ENCODE results near the gene CTDSPL2. TPM values are rescaled to one million over a fixed set of nuclear protein-coding genes. Genes with fewer than 3 reads are reported as not detected.
"Not testable (repeated sequence)": the region's sequence is repeated elsewhere in the genome, so short reads cannot be mapped to it uniquely, and the experiment has no call there.

Gene CTDSPL2
- total RNA-seq, 1 donor from 2014 or later, result 60.5 TPM

- DNase-seq (ENCODE audit: low read depth), result no peak
These were observed 110.4 kb downstream of the CTDSPL2 start for GRCh38 chr15:44537735-44538240.

DNA sequence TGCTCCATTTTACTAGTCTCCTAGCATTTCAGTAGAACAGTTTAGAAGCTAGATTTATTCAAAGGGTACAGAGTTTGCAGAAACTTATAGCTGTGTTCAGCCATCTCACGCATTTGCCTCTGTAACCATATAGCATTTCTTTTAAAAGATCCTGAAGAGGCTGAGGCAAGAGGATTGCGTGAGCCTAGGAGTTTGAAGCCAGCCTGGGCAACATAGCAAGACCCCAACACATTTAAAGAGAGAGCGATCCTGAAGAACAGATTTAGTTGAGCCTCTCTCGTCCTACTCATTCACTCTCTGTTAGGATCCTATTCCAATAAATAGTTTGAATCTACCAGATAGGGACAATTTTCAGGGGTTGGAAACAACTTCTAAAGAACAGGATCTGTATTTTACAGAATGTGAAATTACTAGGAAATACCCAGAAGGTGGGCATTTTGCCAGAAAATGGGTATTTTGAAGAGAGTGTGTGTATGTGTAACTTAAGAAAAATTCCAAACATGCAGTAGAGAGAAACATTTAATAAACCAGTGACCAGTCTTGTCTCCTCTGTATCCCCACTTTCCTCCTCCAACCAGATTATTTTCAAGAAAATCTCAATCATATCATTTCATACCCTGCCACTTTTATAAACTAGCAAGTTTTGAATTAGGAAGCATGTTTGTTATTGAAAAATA, 114.0 kb downstream of the CTDSPL2 start:
- DNase-seq (ENCODE audit: low read depth), result peak; percentile 73

- DNase-seq (ENCODE audit: low read depth), result no peak
These were observed 115.2 kb downstream of the CTDSPL2 start for GRCh38 chr15:44542596-44542995.

DNA sequence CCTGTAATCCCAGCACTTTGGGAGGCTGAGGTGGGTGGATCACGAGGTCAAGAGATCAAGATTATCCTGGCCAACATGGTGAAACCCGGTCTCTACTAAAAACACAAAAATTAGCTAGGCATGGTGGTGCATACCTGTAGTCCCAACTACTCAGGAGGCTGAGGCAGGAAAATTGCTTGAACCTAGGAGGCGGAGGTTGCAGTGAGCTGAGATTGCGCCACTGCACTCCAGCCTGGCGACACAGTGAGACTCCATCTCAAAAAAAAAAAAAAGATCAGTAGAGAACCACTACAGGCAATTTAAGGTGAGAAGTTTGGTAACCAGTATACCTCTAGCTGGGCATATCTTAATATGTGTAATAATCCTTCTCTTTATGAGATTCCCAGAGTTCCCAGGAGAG, 117.3 kb downstream of the CTDSPL2 start:
- not testable (repeated sequence) for DNase-seq (ENCODE audit: low read depth)

- peak; percentile 73 for DNase-seq (ENCODE audit: low read depth)
These were observed 118.7 kb downstream of the CTDSPL2 start for GRCh38 chr15:44545913-44546802.

DNA sequence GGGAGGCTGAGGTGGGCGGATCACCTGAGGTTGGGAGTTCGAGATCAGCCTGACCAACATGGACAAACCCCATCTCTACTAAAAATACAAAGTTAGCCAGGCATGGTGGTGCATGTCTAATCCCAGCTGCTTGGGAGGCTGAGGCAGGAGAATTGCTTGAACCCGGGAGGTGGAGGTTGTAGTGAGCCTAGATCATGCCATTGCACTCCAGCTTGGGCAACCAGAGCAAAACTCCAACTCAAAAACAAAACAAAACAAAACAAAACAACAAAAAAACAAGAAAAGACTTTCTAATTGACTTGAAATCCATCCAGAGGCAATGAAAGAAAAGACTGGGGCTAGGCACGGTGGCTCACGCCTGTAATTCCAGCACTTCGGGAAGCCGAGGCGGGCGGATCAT, 121.7 kb downstream of the CTDSPL2 start:
- not testable (repeated sequence) for DNase-seq (ENCODE audit: low read depth)

DNA sequence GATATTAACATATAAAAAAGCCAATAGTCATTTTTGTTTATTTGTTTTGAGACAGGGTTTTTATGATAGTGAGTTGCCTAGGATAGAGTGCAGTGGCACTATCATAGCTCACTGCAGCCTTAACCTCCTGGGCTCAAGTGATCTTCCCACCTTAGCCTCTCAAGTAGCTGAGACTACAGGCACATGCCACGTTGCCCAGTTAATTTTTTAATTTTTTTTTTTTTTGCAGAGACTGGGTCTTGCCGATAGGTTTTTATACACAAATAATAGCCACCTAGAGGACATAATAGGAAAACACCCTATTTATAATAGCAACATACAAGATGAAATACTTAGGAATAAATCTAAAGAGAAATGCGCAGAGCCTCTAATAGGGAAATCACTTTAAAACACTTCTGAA, 122.8 kb downstream of the CTDSPL2 start:
- peak; percentile 25 for DNase-seq (ENCODE audit: low read depth)

GRCh38 chr15:44550734-44551133, 123.3 kb downstream of the CTDSPL2 start:
- no peak for DNase-seq (ENCODE audit: low read depth)

DNA sequence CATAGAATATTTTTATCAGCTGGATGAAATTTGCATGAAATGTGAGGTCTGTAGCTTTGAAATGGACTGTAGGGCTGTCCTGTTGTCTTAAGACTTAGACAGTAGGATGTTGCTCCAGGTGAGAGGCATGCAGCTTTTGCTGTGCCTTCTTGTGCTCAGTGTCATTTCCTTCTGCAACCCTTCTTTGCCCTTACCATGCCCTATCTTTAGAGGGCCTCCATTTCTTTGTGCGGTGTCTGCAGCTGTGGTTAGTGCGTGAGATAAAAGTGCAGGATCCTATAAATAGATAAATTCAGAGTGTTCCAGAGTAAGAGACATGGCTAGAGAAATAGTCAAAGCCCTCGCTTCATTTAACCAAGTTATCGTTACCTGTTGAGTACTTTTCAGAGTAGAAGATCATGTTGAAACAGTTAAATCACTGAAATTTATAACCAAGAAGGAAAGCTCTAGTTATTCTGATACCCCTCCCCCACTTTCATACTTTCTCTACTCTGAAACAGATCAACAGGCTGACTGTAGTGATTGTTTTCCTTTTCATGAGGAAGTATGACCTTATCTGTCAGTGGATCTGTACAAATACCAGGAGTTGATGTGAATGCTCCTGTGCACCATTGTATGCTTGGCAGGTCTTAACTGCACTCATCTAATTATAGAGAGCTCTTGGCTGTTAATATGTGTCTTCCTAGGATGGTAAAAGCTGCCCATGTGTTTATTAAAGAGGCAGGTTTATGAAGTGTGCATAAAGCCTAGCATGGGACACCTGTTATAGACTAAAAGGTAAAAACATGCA, 127.7 kb downstream of the CTDSPL2 start:
- DNase-seq (ENCODE audit: low read depth), result peak; percentile 59

DNA sequence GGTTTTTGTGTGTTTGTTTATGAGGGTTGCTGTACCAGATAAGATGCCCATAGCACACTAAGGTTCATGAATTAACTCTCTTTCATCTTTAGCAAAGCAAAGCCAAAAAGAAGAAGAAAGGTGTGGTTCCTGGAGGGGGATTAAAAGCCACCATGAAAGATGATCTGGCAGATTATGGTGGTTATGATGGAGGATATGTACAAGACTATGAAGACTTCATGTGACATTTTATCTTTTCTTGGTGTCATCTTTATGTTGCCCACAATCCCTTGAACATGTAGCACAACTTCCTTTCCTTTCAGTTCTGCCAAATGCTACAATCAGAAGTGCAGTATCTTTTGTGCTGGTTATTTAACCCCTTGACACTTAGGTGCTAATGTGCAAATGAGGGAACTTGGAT, 133.5 kb downstream of the CTDSPL2 start:
- not testable (repeated sequence) for DNase-seq (ENCODE audit: low read depth)

- DNase-seq (ENCODE audit: low read depth), result no peak
These were observed 138.1 kb downstream of the CTDSPL2 start for GRCh38 chr15:44565387-44566154.

GRCh38 chr15:44566155-44566540, 138.7 kb downstream of the CTDSPL2 start:
- DNase-seq (ENCODE audit: low read depth), result no peak

DNA sequence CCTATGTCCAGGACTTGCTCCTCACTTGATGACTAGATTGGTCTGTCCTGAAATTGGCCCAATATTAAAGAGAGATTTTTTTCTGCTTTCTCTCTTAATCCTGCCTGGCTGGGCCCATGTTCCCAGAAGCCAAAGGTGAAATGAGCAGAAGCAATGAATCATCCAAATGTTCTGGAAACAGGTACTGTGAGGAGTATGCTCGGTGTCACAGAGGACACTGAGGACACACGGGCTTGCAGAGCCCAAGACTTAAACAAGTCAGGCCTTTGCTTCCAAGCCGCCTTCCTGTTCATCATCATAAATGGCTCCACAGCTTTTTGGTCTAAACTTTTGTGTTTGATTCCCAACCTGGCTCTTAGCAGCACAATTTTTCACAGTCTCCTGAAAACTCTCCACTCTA, 140.9 kb downstream of the CTDSPL2 start:
- DNase-seq (ENCODE audit: low read depth), result no peak

DNA sequence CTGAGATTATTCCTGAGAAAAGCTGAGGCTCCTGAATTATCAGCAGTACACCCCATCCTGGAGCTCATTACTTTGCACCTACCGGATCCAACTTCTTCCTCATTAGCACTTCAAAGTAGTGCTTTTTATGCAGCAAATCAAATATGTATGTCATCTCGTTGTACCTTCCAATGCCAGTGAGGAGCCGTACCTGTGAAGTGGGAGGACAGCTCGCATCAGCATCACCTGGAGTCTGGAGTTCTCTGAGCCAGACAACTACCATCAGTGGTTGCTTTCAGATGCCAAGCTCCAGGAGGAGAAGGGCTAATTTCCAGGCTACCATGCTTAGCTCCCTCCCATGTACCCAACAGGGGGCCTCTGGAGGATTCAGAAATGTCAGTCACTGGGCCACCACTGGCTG, 141.9 kb downstream of the CTDSPL2 start:
- DNase-seq (ENCODE audit: low read depth), result no peak

- no peak for DNase-seq (ENCODE audit: low read depth)
These were observed 142.9 kb downstream of the CTDSPL2 start for GRCh38 chr15:44570361-44570760.

DNA sequence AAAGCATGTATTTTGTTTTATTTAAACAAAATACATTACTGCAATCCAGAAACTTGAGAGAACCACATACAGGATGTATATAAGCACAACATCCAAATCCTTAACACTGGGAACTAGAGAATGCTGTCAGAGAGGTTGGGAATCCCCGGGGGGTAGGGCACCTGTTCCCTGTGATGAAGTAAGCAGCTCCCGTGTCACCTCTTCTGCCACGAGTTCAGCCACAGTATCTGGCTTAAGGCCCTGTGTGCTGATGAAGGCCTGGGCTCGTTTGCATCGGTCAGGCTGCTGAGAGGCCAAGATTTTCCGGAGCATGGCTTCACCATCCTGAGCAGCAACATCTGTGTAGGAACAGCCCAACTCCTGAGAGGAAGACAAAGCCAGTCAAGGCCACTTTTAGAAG, 146.0 kb downstream of the CTDSPL2 start:
- DNase-seq (ENCODE audit: low read depth), result peak; percentile 72

- no peak for DNase-seq (ENCODE audit: low read depth)
These were observed 147.3 kb downstream of the CTDSPL2 start for GRCh38 chr15:44574734-44575133.

All from myocyte (in vitro differentiated cells).